ENCODE measurements around the gene CYP27C1. TPM values are rescaled to one million over a fixed set of nuclear protein-coding genes. Genes with fewer than 3 reads are reported as not detected.
"Not testable (repeated sequence)": the region's sequence is repeated elsewhere in the genome, so short reads cannot be mapped to it uniquely, and the experiment has no call there.

The CYP27C1 gene
- total and polyA plus RNA-seq, 4 donors, result 1.0 to 4.8 (median 2.3) TPM

- no peak overlapping the region for H3K27ac ChIP-seq (ENCODE audit: low read depth, low read length)
- WGBS (ENCODE audit: insufficient coverage), result 100% methylated on average over 1 of the region's 1 CpG
- DNase-seq (ENCODE audit: low read depth in 4 of 6, low spot score in 6 of 6), result no peak
Measured at GRCh38 chr2:127239395-127239794, 19.3 kb upstream of the CYP27C1 start.

GRCh38 chr2:127237768-127238167 is 17.7 kb upstream of the CYP27C1 start:
- not testable (repeated sequence) for H3K4me3 ChIP-seq (ENCODE audit: low read depth, low read length); H3K27ac ChIP-seq (ENCODE audit: low read depth, low read length); DNase-seq (ENCODE audit: low read depth in 4 of 6, low spot score in 6 of 6); H3K36me3 ChIP-seq (ENCODE audit: control insufficient read depth, insufficient read depth, low read length); H3K27me3 ChIP-seq (ENCODE audit: control insufficient read depth, insufficient read depth, low read length); H3K9me3 ChIP-seq (ENCODE audit: control insufficient read depth, insufficient read depth, low read length); H3K4me1 ChIP-seq (ENCODE audit: control insufficient read depth, insufficient read depth, low read length)
- WGBS (ENCODE audit: insufficient coverage), result no CpG with 5 or more reads among the region's 2 CpGs

More at GRCh38 chr2:127239395-127239794, 19.3 kb upstream of the CYP27C1 start:
- H3K4me3 ChIP-seq (ENCODE audit: low read depth, low read length), result no peak overlapping the region
- H3K36me3 ChIP-seq (ENCODE audit: control insufficient read depth, insufficient read depth, low read length), result no peaks in the 10 kb centered on the region
- no peaks in the 10 kb centered on the region for H3K4me1 ChIP-seq (ENCODE audit: control insufficient read depth, insufficient read depth, low read length)
- H3K9me3 ChIP-seq (ENCODE audit: control insufficient read depth, insufficient read depth, low read length), result no peaks in the 10 kb centered on the region
- H3K27me3 ChIP-seq (ENCODE audit: control insufficient read depth, insufficient read depth, low read length), result no peaks in the 10 kb centered on the region

- Histone ChIP-seq H3K36me3 (ENCODE audit: control insufficient read depth, insufficient read depth, low read length) (no peaks in the 10 kb centered on the region), H3K4me3 (ENCODE audit: low read depth, low read length) (no peak overlapping the region), H3K4me1 (ENCODE audit: control insufficient read depth, insufficient read depth, low read length) (no peaks in the 10 kb centered on the region), H3K27me3 (ENCODE audit: control insufficient read depth, insufficient read depth, low read length) (no peaks in the 10 kb centered on the region), H3K9me3 (ENCODE audit: control insufficient read depth, insufficient read depth, low read length) (no peaks in the 10 kb centered on the region), H3K27ac (ENCODE audit: low read depth, low read length) (no peak overlapping the region)
- no peak for DNase-seq (ENCODE audit: low read depth in 4 of 6, low spot score in 6 of 6)
- WGBS (ENCODE audit: insufficient coverage), result 95% methylated on average over 4 of the region's 6 CpGs
Measured at GRCh38 chr2:127235082-127235702, 15.1 kb upstream of the CYP27C1 start.

GRCh38 chr2:127233710-127234109 is 13.6 kb upstream of the CYP27C1 start:
- H3K27ac ChIP-seq (ENCODE audit: low read depth, low read length), result no peak overlapping the region
- H3K4me3 ChIP-seq (ENCODE audit: low read depth, low read length), result no peak overlapping the region
- no peak for DNase-seq (ENCODE audit: low read depth in 4 of 6, low spot score in 6 of 6)
- WGBS (ENCODE audit: insufficient coverage), result 98% methylated on average over 7 of the region's 8 CpGs
- H3K9me3 ChIP-seq (ENCODE audit: control insufficient read depth, insufficient read depth, low read length), result no peaks in the 10 kb centered on the region
- no peaks in the 10 kb centered on the region for H3K4me1 ChIP-seq (ENCODE audit: control insufficient read depth, insufficient read depth, low read length)
- H3K27me3 ChIP-seq (ENCODE audit: control insufficient read depth, insufficient read depth, low read length), result no peaks in the 10 kb centered on the region
- no peaks in the 10 kb centered on the region for H3K36me3 ChIP-seq (ENCODE audit: control insufficient read depth, insufficient read depth, low read length)

GRCh38 chr2:127231130-127231865 is 11.2 kb upstream of the CYP27C1 start:
- Histone ChIP-seq H3K36me3 (ENCODE audit: control insufficient read depth, insufficient read depth, low read length) (no peaks in the 10 kb centered on the region), H3K4me1 (ENCODE audit: control insufficient read depth, insufficient read depth, low read length) (peaks cover 5% of the 10 kb centered on the region), H3K27me3 (ENCODE audit: control insufficient read depth, insufficient read depth, low read length) (no peaks in the 10 kb centered on the region), H3K9me3 (ENCODE audit: control insufficient read depth, insufficient read depth, low read length) (no peaks in the 10 kb centered on the region), H3K27ac (ENCODE audit: low read depth, low read length) (no peak overlapping the region), H3K4me3 (ENCODE audit: low read depth, low read length) (no peak overlapping the region)
- WGBS (ENCODE audit: insufficient coverage), result 96% methylated on average over 3 of the region's 6 CpGs
- no peak for DNase-seq (ENCODE audit: low read depth in 4 of 6, low spot score in 6 of 6)

- Histone ChIP-seq H3K4me1 (ENCODE audit: control insufficient read depth, insufficient read depth, low read length) (peaks cover 9% of the 10 kb centered on the region), H3K36me3 (ENCODE audit: control insufficient read depth, insufficient read depth, low read length) (no peaks in the 10 kb centered on the region), H3K27me3 (ENCODE audit: control insufficient read depth, insufficient read depth, low read length) (peaks cover 4% of the 10 kb centered on the region), H3K27ac (ENCODE audit: low read depth, low read length) (no peak overlapping the region), H3K9me3 (ENCODE audit: control insufficient read depth, insufficient read depth, low read length) (no peaks in the 10 kb centered on the region), H3K4me3 (ENCODE audit: low read depth, low read length) (no peak overlapping the region)
- no CpG with 5 or more reads among the region's 4 CpGs for WGBS (ENCODE audit: insufficient coverage)
- no peak for DNase-seq (ENCODE audit: low read depth in 4 of 6, low spot score in 6 of 6)
Measured at GRCh38 chr2:127229555-127229954, 9.5 kb upstream of the CYP27C1 start.

- Histone ChIP-seq H3K4me1 (ENCODE audit: control insufficient read depth, insufficient read depth, low read length) (peaks cover 9% of the 10 kb centered on the region), H3K27ac (ENCODE audit: low read depth, low read length) (no peak overlapping the region), H3K9me3 (ENCODE audit: control insufficient read depth, insufficient read depth, low read length) (no peaks in the 10 kb centered on the region), H3K4me3 (ENCODE audit: low read depth, low read length) (no peak overlapping the region), H3K36me3 (ENCODE audit: control insufficient read depth, insufficient read depth, low read length) (no peaks in the 10 kb centered on the region), H3K27me3 (ENCODE audit: control insufficient read depth, insufficient read depth, low read length) (peaks cover 4% of the 10 kb centered on the region)
- 83% methylated on average over 3 of the region's 5 CpGs for WGBS (ENCODE audit: insufficient coverage)
- DNase-seq (ENCODE audit: low read depth in 4 of 6, low spot score in 6 of 6), result no peak
Measured at GRCh38 chr2:127228102-127228501, 8.0 kb upstream of the CYP27C1 start.

GRCh38 chr2:127227264-127227660 is 7.2 kb upstream of the CYP27C1 start:
- not testable (repeated sequence) for H3K9me3 ChIP-seq (ENCODE audit: control insufficient read depth, insufficient read depth, low read length); DNase-seq (ENCODE audit: low read depth in 4 of 6, low spot score in 6 of 6); H3K4me3 ChIP-seq (ENCODE audit: low read depth, low read length); H3K36me3 ChIP-seq (ENCODE audit: control insufficient read depth, insufficient read depth, low read length); H3K27me3 ChIP-seq (ENCODE audit: control insufficient read depth, insufficient read depth, low read length); H3K4me1 ChIP-seq (ENCODE audit: control insufficient read depth, insufficient read depth, low read length); H3K27ac ChIP-seq (ENCODE audit: low read depth, low read length)
- WGBS (ENCODE audit: insufficient coverage), result 100% methylated on average over 1 of the region's 5 CpGs

- WGBS (ENCODE audit: insufficient coverage), result 43% methylated on average over 7 of the region's 10 CpGs
- peaks cover 4% of the 10 kb centered on the region for H3K27me3 ChIP-seq (ENCODE audit: control insufficient read depth, insufficient read depth, low read length)
- no peaks in the 10 kb centered on the region for H3K9me3 ChIP-seq (ENCODE audit: control insufficient read depth, insufficient read depth, low read length)
- H3K27ac ChIP-seq (ENCODE audit: low read depth, low read length), result no peak overlapping the region
- H3K4me3 ChIP-seq (ENCODE audit: low read depth, low read length), result no peak overlapping the region
- peaks cover 9% of the 10 kb centered on the region for H3K4me1 ChIP-seq (ENCODE audit: control insufficient read depth, insufficient read depth, low read length)
- peak in 4 of 6 donors; percentile 4 to 64 (median 34) for DNase-seq (ENCODE audit: low read depth in 4 of 6, low spot score in 6 of 6)
- no peaks in the 10 kb centered on the region for H3K36me3 ChIP-seq (ENCODE audit: control insufficient read depth, insufficient read depth, low read length)
Measured at GRCh38 chr2:127226520-127227263, 6.6 kb upstream of the CYP27C1 start.
